GM12873 (cell line): ENCODE measurements around the gene CXCL6.

Source experiments
- CTCF ChIP-seq: IDR thresholded peaks from 2 replicates; pipeline ENCODE4 v1.5.1; 2012; ENCODE audit warnings: low read depth, mild to moderate bottlenecking, moderate library complexity, low read length, control low read depth; ENCODE audit not compliant: insufficient read depth; ENCODE audit errors: missing control alignments

CXCL6 gene

DNA sequence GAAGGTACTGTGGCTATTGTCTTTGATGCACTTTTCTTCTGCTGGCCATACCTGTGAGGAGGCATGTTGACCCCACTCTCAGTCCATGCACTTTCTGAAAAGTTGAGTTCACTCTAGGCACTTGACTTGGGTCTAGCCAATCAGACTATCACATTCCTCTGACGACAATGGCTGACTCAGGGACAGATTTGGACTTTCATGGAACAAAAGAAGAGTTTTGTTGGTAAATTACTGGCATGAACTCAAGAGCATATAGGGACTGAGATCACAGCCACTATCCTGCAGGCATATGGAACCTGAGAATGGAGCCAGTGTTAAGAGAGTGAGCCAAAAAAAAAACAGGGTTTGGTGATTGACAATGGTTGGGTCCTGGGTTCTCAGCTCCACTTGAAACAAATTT is 24.6 kb upstream of the CXCL6 start:
- no peak for TF ChIP-seq CTCF

GRCh38 chr4:73814679-73815078 is 21.8 kb upstream of the CXCL6 start:
- TF ChIP-seq CTCF, result no peak

GRCh38 chr4:73815145-73815544 is 21.3 kb upstream of the CXCL6 start:
- TF ChIP-seq CTCF, result no peak

GRCh38 chr4:73816814-73817213 is 19.7 kb upstream of the CXCL6 start:
- TF ChIP-seq CTCF, result no peak

DNA sequence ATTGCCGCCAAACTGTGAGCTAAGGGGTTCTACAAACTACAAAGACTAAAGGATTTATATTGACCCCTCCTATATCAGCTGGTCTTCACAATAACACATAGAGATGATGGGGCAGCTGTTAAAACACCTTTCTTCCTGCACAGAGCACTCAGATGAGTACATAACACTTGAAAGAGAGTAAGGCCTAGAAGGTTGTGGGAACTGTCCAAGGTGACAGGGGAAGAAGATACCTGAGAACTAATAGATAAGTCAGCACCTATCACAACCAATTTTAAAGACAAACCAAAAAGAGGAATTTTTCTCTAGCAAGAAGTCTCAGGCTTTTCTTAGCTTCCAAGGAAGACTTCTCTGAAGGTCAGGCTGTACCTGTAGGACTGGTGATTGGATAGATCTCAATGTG is 19.1 kb upstream of the CXCL6 start:
- no peak for TF ChIP-seq CTCF

- no peak for TF ChIP-seq CTCF
Measured at GRCh38 chr4:73821325-73821724, 15.2 kb upstream of the CXCL6 start.

- no peak for TF ChIP-seq CTCF
Measured at GRCh38 chr4:73822389-73822788, 14.1 kb upstream of the CXCL6 start.

DNA sequence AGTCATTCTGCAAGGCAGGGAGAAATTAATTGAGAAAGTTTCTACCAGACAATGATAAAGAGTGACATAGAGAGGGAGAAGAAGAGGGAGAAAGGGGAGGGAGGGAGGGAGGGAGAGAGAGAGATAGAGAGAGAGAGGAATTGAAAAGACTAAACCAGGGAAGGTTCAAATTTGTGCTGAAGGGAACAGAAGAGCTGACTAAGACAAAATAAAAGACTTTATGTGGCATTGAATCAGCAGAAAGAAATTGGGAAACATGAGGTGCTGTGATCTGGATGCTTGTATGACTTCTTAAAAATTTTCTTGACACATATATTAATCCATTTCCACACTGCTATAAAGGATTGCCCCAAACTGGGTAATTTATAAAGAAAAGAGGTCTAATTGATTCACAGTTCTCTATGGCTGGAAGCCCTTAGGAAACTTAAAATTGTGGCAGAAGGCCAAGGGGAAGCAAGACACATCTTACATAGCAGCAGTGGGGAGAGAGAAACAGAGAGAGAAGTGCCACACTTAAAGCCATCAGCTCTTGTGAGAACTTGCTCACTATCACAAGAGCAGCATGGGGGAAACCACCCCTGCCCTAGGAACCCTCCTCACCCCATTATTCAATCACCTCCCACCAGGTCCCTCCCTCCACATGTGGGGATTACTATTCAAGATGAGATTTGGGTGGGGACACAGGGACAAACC is 13.5 kb upstream of the CXCL6 start:
- no peak for TF ChIP-seq CTCF
